ENCODE data around the gene TEX2. TPM values are rescaled to one million over a fixed set of nuclear protein-coding genes. Genes with fewer than 3 reads are reported as not detected.

The TEX2 gene
- total and polyA plus RNA-seq, 9 of the 15 experiments (the other 6 are each of a cell fraction or from before 2014, with no cell fraction given) = 4.1 to 27.6 (median 19.3) TPM

- DNase-seq (ENCODE audit: extremely low read depth in 1 of 4, low spot score in 3 of 4) = no peak
- TF ChIP-seq GTF2F1 (IDR thresholded peaks at IDR 0.05; ENCODE audit: low read depth, low read length) (no peak), HCFC1 (IDR thresholded peaks at IDR 0.05; ENCODE audit: low read depth, low read length) (no peak), SOX6 (IDR thresholded peaks at IDR 0.05) (no peak), ZC3H11A (IDR thresholded peaks at IDR 0.05; ENCODE audit: low read depth, low read length) (no peak), CREB3L1 (IDR thresholded peaks at IDR 0.05; ENCODE audit: borderline replicate concordance, low read depth) (no peak), ZBTB34 (CRISPR knock-in tag; IDR thresholded peaks at IDR 0.05) (no peak), NFE2L1 (tag; IDR thresholded peaks at IDR 0.05; ENCODE audit: borderline replicate concordance, low read depth) (no peak), ZNF707 (CRISPR knock-in tag; conservative IDR thresholded peaks at IDR 0.05) (no peak), MTA2 (IDR thresholded peaks at IDR 0.05; ENCODE audit: low read depth) (no peak), CBX1 (IDR thresholded peaks at IDR 0.05; ENCODE audit: low read depth) (no peak), RBM15 (IDR thresholded peaks at IDR 0.05; ENCODE audit: insufficient read depth, low read length) (no peak), HDGF (IDR thresholded peaks at IDR 0.05) (no peak), ZNF232 (CRISPR knock-in tag; IDR thresholded peaks at IDR 0.05) (no peak), POLR3G (IDR thresholded peaks at IDR 0.05; ENCODE audit: extremely low read depth, insufficient read length, insufficient replicate concordance) (no peak), POLR2A (conservative IDR thresholded peaks at IDR 0.05) (no peak), KLF6 (CRISPR knock-in tag; IDR thresholded peaks at IDR 0.05; ENCODE audit: borderline replicate concordance) (no peak), CBFA2T3 (IDR thresholded peaks at IDR 0.05) (no peak)
- TF ChIP-seq, protein P1, sequence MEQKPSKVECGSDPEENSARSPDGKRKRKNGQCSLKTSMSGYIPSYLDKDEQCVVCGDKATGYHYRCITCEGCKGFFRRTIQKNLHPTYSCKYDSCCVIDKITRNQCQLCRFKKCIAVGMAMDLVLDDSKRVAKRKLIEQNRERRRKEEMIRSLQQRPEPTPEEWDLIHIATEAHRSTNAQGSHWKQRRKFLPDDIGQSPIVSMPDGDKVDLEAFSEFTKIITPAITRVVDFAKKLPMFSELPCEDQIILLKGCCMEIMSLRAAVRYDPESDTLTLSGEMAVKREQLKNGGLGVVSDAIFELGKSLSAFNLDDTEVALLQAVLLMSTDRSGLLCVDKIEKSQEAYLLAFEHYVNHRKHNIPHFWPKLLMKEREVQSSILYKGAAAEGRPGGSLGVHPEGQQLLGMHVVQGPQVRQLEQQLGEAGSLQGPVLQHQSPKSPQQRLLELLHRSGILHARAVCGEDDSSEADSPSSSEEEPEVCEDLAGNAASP (IDR thresholded peaks at IDR 0.05) = no peak
- TF ChIP-seq, protein P2, sequence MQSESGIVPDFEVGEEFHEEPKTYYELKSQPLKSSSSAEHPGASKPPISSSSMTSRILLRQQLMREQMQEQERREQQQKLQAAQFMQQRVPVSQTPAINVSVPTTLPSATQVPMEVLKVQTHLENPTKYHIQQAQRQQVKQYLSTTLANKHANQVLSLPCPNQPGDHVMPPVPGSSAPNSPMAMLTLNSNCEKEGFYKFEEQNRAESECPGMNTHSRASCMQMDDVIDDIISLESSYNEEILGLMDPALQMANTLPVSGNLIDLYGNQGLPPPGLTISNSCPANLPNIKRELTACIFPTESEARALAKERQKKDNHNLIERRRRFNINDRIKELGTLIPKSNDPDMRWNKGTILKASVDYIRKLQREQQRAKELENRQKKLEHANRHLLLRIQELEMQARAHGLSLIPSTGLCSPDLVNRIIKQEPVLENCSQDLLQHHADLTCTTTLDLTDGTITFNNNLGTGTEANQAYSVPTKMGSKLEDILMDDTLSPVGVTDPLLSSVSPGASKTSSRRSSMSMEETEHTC (IDR thresholded peaks at IDR 0.05) = no peak
- ChIA-PET CTCF (ENCODE audit: low intra/inter-chr PET ratio) (no interaction called here), POLR2A (no interaction called here)
- H3K79me2 ChIP-seq (ENCODE audit: control insufficient read depth, insufficient read depth, low read length) = peaks cover 8% of the 10 kb centered on the region; the same call in 2 of the 3 replicates
- H3K9me1 ChIP-seq (ENCODE audit: control insufficient read depth, insufficient read depth, low read length) = no peaks in the 10 kb centered on the region
- WGBS (ENCODE audit: insufficient coverage, low coverage, missing lambda C conversion rate) = 81% methylated on average over 4 of the region's 4 CpGs
- intact Hi-C loops (cut with micrococcal nuclease) = no loop called here
- H4K20me1 ChIP-seq (replicated peaks; ENCODE audit: control insufficient read depth, insufficient read depth, low read length) = no peaks in the 10 kb centered on the region
- no peak overlapping the region for H3K4me3 ChIP-seq
- H3K36me3 ChIP-seq (ENCODE audit: control insufficient read depth, insufficient read depth, low read length) = no peaks in the 10 kb centered on the region
- in situ Hi-C loops (cut with MboI) = no loop called here
- ATAC-seq = no peak
- no TSS peak for BruUV-seq (replicated peaks)
- no peaks in the 10 kb centered on the region for H3K9me3 ChIP-seq (replicated peaks; ENCODE audit: control insufficient read depth, insufficient read depth, low read depth, low read length)
- H3K27me3 ChIP-seq (ENCODE audit: control insufficient read depth in 2 of 2, insufficient read depth in 2 of 2, low read length in 2 of 2) = no peaks in the 10 kb centered on the region
- no peak overlapping the region for H2AFZ ChIP-seq (ENCODE audit: low read depth, low read length)
- H3K4me1 ChIP-seq (replicated peaks in 1 of 2; ENCODE audit: control insufficient read depth in 2 of 2, insufficient read depth in 2 of 2, low read length in 2 of 2) = peaks cover 0 to 14% of the 10 kb centered on the region in 2 experiments; a peak in 3 of 5 replicates
- H3K27ac ChIP-seq (ENCODE audit: extremely low read depth, low read depth, low read length) = no peak overlapping the region
- H3K4me2 ChIP-seq (ENCODE audit: insufficient read depth, low read length) = no peak overlapping the region
- no peak overlapping the region for H3K9ac ChIP-seq (ENCODE audit: insufficient read depth in 1 of 2, low read depth in 2 of 2, low read length in 2 of 2)
- FAIRE-seq = no peak
Observed at GRCh38 chr17:64111831-64112230, 151.2 kb downstream of the TEX2 start.
